ENCODE results near the gene ATXN7L3. TPM values are rescaled to one million over a fixed set of nuclear protein-coding genes. Genes with fewer than 3 reads are reported as not detected.
A peak's percentile ranks its signal among the peaks of the same experiment; 100 is the strongest.

The ATXN7L3 gene
- polyA plus RNA-seq, 2 of the 4 experiments (the other 2 are of a cell fraction), result 60.5 to 72.7 TPM

GRCh38 chr17:44186307-44187130 is 13.2 kb downstream of the ATXN7L3 start, which contains the start of gene TMUB2:
Gene TMUB2, plus strand, starts transcription at chr17:44186972. Its CDS starts 737 bp downstream, at chr17:44187709.
- POLR2A ChIA-PET, result interaction anchor here (0.6 to 2.1 kb wide), 23 partner anchors 8 to 512 kb away, joined by 3 to 28 read pairs (median 4); partner anchors contain the start of genes ATXN7L3, FZD2, HDAC5 and HROB
- DNase-seq (ENCODE audit: low read depth in 1 of 2, low spot score in 1 of 2) (peak; percentile 100), FAIRE-seq (peak; percentile 65), ATAC-seq (peak; percentile 85 to 88)
- peak within 1 kb of the TSS; percentile 87 for H3K4me3 ChIP-seq
- CTCF ChIA-PET, result interaction anchor here (0.6 to 5.3 kb wide), 13 partner anchors 9 to 318 kb away, joined by 3 to 58 read pairs (median 3); partner anchors contain the start of gene ASB16
- no peaks in the 10 kb centered on the region for H3K9me3 ChIP-seq
- peak within 1 kb of the TSS; percentile 84 for H3K4me2 ChIP-seq
- WGBS (ENCODE audit: missing lambda C conversion rate), result 2% methylated on average over 48 of the region's 50 CpGs
- peak within 1 kb of the TSS; percentile 92 to 97 for H3K27ac ChIP-seq
- H3K4me1 ChIP-seq, result peaks cover 24% of the 10 kb centered on the region
- TF ChIP-seq, protein P1, sequence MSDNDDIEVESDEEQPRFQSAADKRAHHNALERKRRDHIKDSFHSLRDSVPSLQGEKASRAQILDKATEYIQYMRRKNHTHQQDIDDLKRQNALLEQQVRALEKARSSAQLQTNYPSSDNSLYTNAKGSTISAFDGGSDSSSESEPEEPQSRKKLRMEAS (IDR thresholded peaks at IDR 0.05), result peak; percentile 73
- TF ChIP-seq E2F6 (IDR thresholded peaks at IDR 0.05; ENCODE audit: borderline replicate concordance, low read depth) (peak; percentile 52), PHF8 (IDR thresholded peaks at IDR 0.05; ENCODE audit: borderline replicate concordance, low read depth) (peak; percentile 63; the same call in 1 of the 2 replicates), FOSL2 (IDR thresholded peaks at IDR 0.05) (no peak), FOSL2 (CRISPR knock-in tag; IDR thresholded peaks at IDR 0.05) (peak; percentile 25; the same call in 1 of the 2 replicates), POLR2A (IDR thresholded peaks at IDR 0.05; ENCODE audit: low read length) (peak; percentile 98), PBX3 (IDR thresholded peaks at IDR 0.05) (peak; percentile 59; the same call in 1 of the 2 replicates), MAZ (IDR thresholded peaks at IDR 0.05; ENCODE audit: borderline replicate concordance, low read depth, low read length) (peak; percentile 45; the same call in 1 of the 2 replicates), CEBPB (IDR thresholded peaks at IDR 0.05) (peak in 1 of 2 experiments; percentile 74; a peak in 3 of 4 replicates), HEYL (CRISPR knock-in tag; IDR thresholded peaks at IDR 0.05) (no peak), BHLHE40 (IDR thresholded peaks at IDR 0.05; ENCODE audit: low read depth, low read length) (no peak), KDM5A (IDR thresholded peaks at IDR 0.05) (no peak), CTCF (IDR thresholded peaks at IDR 0.05) (no peak), RNF2 (IDR thresholded peaks at IDR 0.05; ENCODE audit: borderline replicate concordance, low read depth) (no peak), BCL3 (IDR thresholded peaks at IDR 0.05) (peak; percentile 88; the same call in 2 of the 3 replicates), JUN (IDR thresholded peaks at IDR 0.05) (peak; percentile 48 to 92; a peak in 4 of 5 replicates)

GRCh38 chr17:44184212-44184810 is 15.4 kb downstream of the ATXN7L3 start:
- CTCF ChIA-PET, result interaction anchor here (0.6 to 5.3 kb wide), 11 partner anchors 9 to 434 kb away, joined by 3 to 58 read pairs (median 4); partner anchors contain the start of gene ASB16
- 88% methylated on average over 8 of the region's 8 CpGs for WGBS (ENCODE audit: missing lambda C conversion rate)
- ATAC-seq, result no peak
- Histone ChIP-seq H3K4me3 (no peak overlapping the region), H3K27ac (no peak overlapping the region), H3K4me1 (peaks cover 24% of the 10 kb centered on the region), H3K4me2 (peak overlapping the region; percentile 84), H3K9me3 (no peaks in the 10 kb centered on the region)
- no peak for DNase-seq (ENCODE audit: low read depth in 1 of 2, low spot score in 1 of 2)
- peak; percentile 58 to 81; a peak in 3 of 4 replicates for TF ChIP-seq CEBPB (IDR thresholded peaks at IDR 0.05)
- no peak for TF ChIP-seq NR3C1 (IDR thresholded peaks at IDR 0.05)
- no peak for FAIRE-seq
- POLR2A ChIA-PET, result interaction anchor here (0.7 to 1.9 kb wide), 2 partner anchors 10 to 16 kb away, joined by 4 read pairs; no protein-coding TSS in a partner anchor
